Thoracic aorta (tissue), 2 donors: ENCODE data around the gene BSG. TPM values are rescaled to one million over a fixed set of nuclear protein-coding genes. Genes with fewer than 3 reads are reported as not detected.
A peak's percentile ranks its signal among the peaks of the same experiment; 100 is the strongest.

Source experiments
- ATAC-seq: fragments of 150-250 bp; one replicate; pipeline ENCODE4 v1.8.0; 2017; ENCODE audit warnings: low read depth; ENCODE audit not compliant: insufficient number of reproducible peaks, low FRiP score
- DNase-seq: peaks from one replicate; pipeline ENCODE4 v3.0.0-alpha.2; 2020; ENCODE audit warnings: low spot score
- H3K27ac ChIP-seq, 2 donors: fragments of 200-600 bp; sonication (generic); 1 replicate in 1 of 2; 2 replicates in 1 of 2; pipeline ENCODE4 v1.5.1; 2016; ENCODE audit warnings: mild to moderate bottlenecking in 2 of 2, moderate library complexity in 2 of 2
- H3K27me3 ChIP-seq: fragments of 200-600 bp; sonication (generic); replicated peaks from 2 replicates; pipeline ENCODE4 v1.6.0; 2016; ENCODE audit warnings: mild to moderate bottlenecking; ENCODE audit not compliant: insufficient read depth
- H3K36me3 ChIP-seq: fragments of 200-600 bp; sonication (generic); one replicate; pipeline ENCODE4 v1.5.1; 2016
- H3K4me1 ChIP-seq, 2 donors: fragments of 200-600 bp; sonication (generic); 1 replicate in 1 of 2; 2 replicates in 1 of 2; pipeline versions ENCODE4 v1.5.1 to v1.6.0; 2016; ENCODE audit warnings: low read depth in 2 of 2, mild to moderate bottlenecking in 1 of 2; ENCODE audit not compliant: control insufficient read depth in 1 of 2
- H3K4me3 ChIP-seq: fragments of 200-600 bp; sonication (generic); 2 replicates; pipeline ENCODE4 v1.5.1; 2016; ENCODE audit warnings: mild to moderate bottlenecking
- H3K9me3 ChIP-seq: fragments of 200-600 bp; sonication (generic); 2 replicates; pipeline ENCODE4 v1.5.1; 2016
- CTCF ChIP-seq: fragments of 200-600 bp; sonication (generic); IDR thresholded peaks from one replicate; pipeline ENCODE4 v1.5.1; 2019; ENCODE audit warnings: antibody characterized with exemption
- total RNA-seq, 2 donors: library from RNA; depleted of rRNA; stranded (reverse); fragments of >200 nt; gene quantifications; one replicate each; pipeline versions ENCODE4 v1.1.0 to v1.2.3, GENCODE V29; 2016

BSG gene
- total RNA-seq, result 100 to 1,000 TPM; 344 to 575 TPM

DNA sequence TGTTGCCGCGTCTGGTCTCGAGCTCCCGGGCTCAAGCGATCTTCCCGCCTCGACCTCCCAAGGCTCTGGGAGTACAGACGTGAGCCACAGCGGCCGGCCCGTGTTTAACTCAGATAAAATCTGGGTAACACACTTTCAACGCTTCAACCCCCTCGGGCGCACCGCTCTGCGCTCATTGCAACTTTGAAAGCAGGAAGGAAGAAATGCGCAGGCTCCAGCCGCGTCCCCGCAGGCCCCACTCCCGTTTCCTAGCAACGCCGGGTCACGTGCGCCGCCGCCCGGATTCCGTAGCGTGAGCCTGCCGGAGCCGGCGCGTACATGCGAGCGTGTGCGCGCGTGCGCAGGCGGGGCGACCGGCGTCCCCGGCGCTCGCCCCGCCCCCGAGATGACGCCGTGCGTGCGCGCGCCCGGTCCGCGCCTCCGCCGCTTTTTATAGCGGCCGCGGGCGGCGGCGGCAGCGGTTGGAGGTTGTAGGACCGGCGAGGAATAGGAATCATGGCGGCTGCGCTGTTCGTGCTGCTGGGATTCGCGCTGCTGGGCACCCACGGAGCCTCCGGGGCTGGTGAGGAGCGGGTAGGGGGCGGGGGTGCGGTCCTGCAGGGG lies at the start of gene BSG:
Gene BSG, plus strand, starts transcription at position 457 of the 603 bp plus-strand sequence. Its CDS starts 39 bp downstream, at position 496.
- ATAC-seq (peak; percentile 86), DNase-seq (peak; percentile 90)
- H3K4me3 ChIP-seq, result peak within 1 kb of the TSS; percentile 96
- H3K36me3 ChIP-seq, result no peaks in the 10 kb centered on the region
- TF ChIP-seq CTCF, result no peak
- no peaks in the 10 kb centered on the region for H3K9me3 ChIP-seq
- no peaks in the 10 kb centered on the region for H3K27me3 ChIP-seq
- H3K4me1 ChIP-seq, result peaks cover 26 to 49% of the 10 kb centered on the region in 2 donors
- peak within 1 kb of the TSS; percentile 67 to 71 for H3K27ac ChIP-seq

DNA sequence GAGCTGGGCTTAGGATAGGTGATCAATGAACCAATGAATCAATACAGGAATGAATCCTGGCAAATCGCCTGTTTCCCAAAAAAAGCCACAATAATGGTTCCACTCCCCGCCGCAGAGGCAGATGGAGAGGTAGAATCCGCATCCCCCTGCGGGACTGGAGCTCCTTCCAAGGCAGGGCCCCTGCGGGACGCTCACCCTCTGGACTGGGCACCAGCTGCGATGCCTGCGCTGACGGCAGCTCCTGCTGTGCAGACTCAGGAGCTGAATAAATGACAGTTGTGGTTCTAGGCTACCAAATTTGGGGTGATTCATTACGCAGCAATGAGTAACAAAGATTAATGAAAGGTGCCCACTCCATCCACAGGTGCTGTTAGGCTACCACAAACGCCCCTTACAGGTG lies 49.7 kb upstream of the BSG start:
- H3K36me3 ChIP-seq, result peaks cover 2% of the 10 kb centered on the region
- H3K9me3 ChIP-seq, result no peaks in the 10 kb centered on the region
- H3K27ac ChIP-seq, result no peak overlapping the region
- ATAC-seq (no peak), DNase-seq (no peak)
- H3K4me3 ChIP-seq, result no peak overlapping the region
- H3K27me3 ChIP-seq, result no peaks in the 10 kb centered on the region
- H3K4me1 ChIP-seq, result no peaks in the 10 kb centered on the region
- TF ChIP-seq CTCF, result no peak

DNA sequence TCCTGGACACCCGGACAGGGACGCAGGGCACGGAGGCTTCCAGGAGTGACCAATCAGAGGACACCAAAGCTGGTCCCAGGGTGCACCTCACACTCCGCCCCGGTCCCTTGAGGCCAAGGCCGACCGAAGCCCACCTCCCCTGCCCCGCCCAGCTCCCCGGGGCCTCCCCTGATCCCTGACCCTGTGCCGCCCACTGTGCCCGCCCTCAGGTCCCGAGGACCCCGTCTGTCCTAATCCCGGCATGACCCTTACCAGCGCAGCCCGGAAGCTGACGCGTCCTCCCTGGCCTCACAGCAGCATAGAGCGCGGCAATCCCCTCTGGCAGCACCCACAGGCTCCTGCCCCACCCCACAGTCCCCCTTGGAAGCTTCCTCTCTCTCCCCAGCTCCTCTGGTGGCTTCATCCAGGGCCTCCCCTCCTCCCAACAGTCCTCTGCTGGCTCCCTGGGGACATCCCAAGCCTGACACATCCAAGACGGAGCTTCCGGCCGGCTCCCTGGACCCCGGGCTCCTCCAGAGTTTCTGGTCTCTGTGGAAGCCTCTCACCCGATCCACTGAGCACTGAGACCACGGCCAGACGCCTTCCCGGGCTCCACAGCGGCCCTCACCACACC lies 48.2 kb upstream of the BSG start:
- Histone ChIP-seq H3K4me1 (no peaks in the 10 kb centered on the region), H3K27ac (no peak overlapping the region), H3K36me3 (peaks cover 2% of the 10 kb centered on the region), H3K4me3 (no peak overlapping the region), H3K27me3 (no peaks in the 10 kb centered on the region), H3K9me3 (no peaks in the 10 kb centered on the region)
- ATAC-seq, result no peak
- DNase-seq, result no peak
- TF ChIP-seq CTCF, result no peak

DNA sequence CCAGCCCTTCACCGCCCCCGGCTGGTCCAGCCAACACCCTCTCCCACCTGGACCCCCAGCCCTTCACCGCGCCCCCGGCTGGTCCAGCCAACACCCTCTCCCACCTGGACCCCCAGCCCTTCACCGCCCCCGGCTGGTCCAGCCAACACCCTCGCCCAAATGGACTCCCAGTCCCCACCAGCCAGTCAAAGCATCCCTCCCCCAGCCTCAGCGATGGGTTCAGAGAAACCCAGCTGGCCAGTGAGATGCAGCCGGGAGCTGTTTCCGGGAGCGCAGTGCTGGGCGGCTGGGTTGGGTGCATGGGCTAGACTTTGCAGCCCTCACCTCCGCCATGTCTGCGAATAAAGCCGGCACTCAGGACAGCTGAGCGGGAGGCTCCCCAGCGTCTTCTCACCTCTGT lies 47.4 kb upstream of the BSG start:
- no peak for TF ChIP-seq CTCF
- Histone ChIP-seq H3K27me3 (no peaks in the 10 kb centered on the region), H3K4me3 (no peak overlapping the region), H3K27ac (no peak overlapping the region), H3K36me3 (no peaks in the 10 kb centered on the region), H3K9me3 (no peaks in the 10 kb centered on the region), H3K4me1 (no peaks in the 10 kb centered on the region)
- no peak for DNase-seq
- no peak for ATAC-seq

DNA sequence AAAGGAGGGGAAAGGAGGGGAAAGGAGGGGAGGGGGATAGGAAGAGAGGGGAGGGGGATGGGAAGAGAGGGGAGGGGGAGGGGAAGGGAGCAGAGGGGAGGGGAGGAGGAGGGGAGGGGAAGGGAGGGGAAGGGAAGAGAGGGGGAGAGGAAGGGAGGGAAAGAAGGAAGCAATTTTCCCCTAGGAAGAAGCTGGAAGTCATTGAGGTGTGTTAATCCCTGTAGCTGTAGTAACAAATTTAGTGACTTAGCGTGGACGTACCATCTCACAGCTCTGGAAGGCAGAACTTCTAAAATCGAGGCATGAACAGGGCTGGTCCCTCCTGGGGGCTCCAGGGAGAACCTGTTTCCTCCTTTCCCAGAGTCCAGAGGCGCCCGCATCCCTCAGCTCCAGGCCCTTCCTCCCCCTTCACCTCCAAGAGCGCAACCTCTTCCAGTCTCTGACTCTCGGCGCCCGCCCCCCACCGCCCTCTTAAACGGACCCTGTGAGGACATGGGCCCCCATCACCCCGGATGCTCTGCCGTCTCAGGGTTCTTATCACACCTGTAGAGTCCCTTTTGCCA lies 46.5 kb upstream of the BSG start:
- ATAC-seq, result no peak
- no peak for TF ChIP-seq CTCF
- no peak for DNase-seq
- Histone ChIP-seq H3K27me3 (no peaks in the 10 kb centered on the region), H3K9me3 (no peaks in the 10 kb centered on the region), H3K36me3 (no peaks in the 10 kb centered on the region), H3K4me3 (no peak overlapping the region), H3K4me1 (peaks cover 0 to 6% of the 10 kb centered on the region in 2 donors), H3K27ac (no peak overlapping the region)
